K562 (cell line): ENCODE measurements around the gene FBXW2. TPM values are rescaled to one million over a fixed set of nuclear protein-coding genes. Genes with fewer than 3 reads are reported as not detected.

Source experiments
- ATAC-seq: fragments of 200-7000 bp; cut with Tn5 transposase; 3 replicates; pipeline ENCODE4 v1.9.1; 2020; ENCODE audit warnings: moderate library complexity
- BruUV-seq: library from RNA; stranded (reverse); fragments of 400-500 nt; replicated peaks from 2 replicates; lab custom pipeline; 2021; lab: Mats Ljungman, UMichigan
- CTCF ChIA-PET: fragments of 300-600 bp; formaldehyde crosslinking; extraction: SDS; loops from one replicate; lab custom pipeline; 2021; ENCODE audit warnings: low intra/inter-chr PET ratio; lab: Yijun Ruan, JAX
- POLR2A ChIA-PET: fragments of 300-600, 350-650 bp; sonication (Branson Sonifier 250); formaldehyde crosslinking; extraction: SDS; loops from one replicate; lab custom pipeline; 2021; ENCODE audit warnings: antibody characterized with exemption, inconsistent platforms; lab: Yijun Ruan, JAX
- DNase-seq, 4 experiments: peaks; one replicate each; pipeline versions ENCODE4 v3.0.0 to v3.0.0-alpha.2; 2011 to 2018; ENCODE audit warnings: low spot score in 3 of 4, mixed read lengths in 3 of 4; ENCODE audit errors: extremely low read depth in 1 of 4
- FAIRE-seq: peaks from 2 replicates; lab custom pipeline; 2011; peaks lifted over from hg19 to GRCh38; lab: Jason Lieb, UNC
- H2AFZ ChIP-seq: 2 replicates; pipeline ENCODE4 v1.6.0; 2011; ENCODE audit warnings: low read depth, low read length, control low read depth, inconsistent platforms
- H3K27ac ChIP-seq: fragments of 200-600 bp; 3 replicates; pipeline ENCODE4 v1.8.0; 2011; ENCODE audit warnings: low read depth, mild to moderate bottlenecking, control low read depth, inconsistent platforms, low read length, moderate library complexity, mixed read lengths; ENCODE audit errors: extremely low read depth
- H3K27me3 ChIP-seq, 2 experiments: fragments of 300-600 bp in 1 of 2; 2 replicates in 1 of 2; 3 replicates in 1 of 2; pipeline versions ENCODE4 v1.6.0 to v1.8.0; 2011; ENCODE audit warnings: inconsistent platforms in 2 of 2, low read length in 2 of 2, mild to moderate bottlenecking in 1 of 2, mixed read lengths in 1 of 2, moderate library complexity in 1 of 2; ENCODE audit not compliant: control insufficient read depth in 2 of 2, insufficient read depth in 2 of 2
- H3K36me3 ChIP-seq: fragments of 300-600 bp; 3 replicates; pipeline ENCODE4 v1.8.0; 2011; ENCODE audit warnings: mild to moderate bottlenecking, low read length, inconsistent platforms; ENCODE audit not compliant: control insufficient read depth, insufficient read depth
- H3K4me1 ChIP-seq, 2 experiments: fragments of 200-600 bp in 1 of 2; replicated peaks in 1 of 2; 2 replicates in 1 of 2; 3 replicates in 1 of 2; pipeline versions ENCODE4 v1.5.1 to v1.8.0; 2011; ENCODE audit warnings: inconsistent platforms in 2 of 2, low read length in 2 of 2, mild to moderate bottlenecking in 1 of 2, mixed read lengths in 1 of 2, moderate library complexity in 1 of 2; ENCODE audit not compliant: control insufficient read depth in 2 of 2, insufficient read depth in 2 of 2
- H3K4me2 ChIP-seq: 2 replicates; pipeline ENCODE4 v1.6.1; 2011; ENCODE audit warnings: low read length, control low read depth, inconsistent platforms, mixed read lengths; ENCODE audit not compliant: insufficient read depth
- H3K4me3 ChIP-seq: fragments of 200-600 bp; sonication (generic), shearing (Covaris generic); 2 replicates; pipeline ENCODE4 v1.5.1; 2016; ENCODE audit warnings: control low read depth, inconsistent platforms
- H3K79me2 ChIP-seq: fragments of 200-600 bp; 3 replicates; pipeline ENCODE4 v1.8.0; 2011; ENCODE audit warnings: low read length, inconsistent platforms; ENCODE audit not compliant: control insufficient read depth, insufficient read depth
- H3K9ac ChIP-seq, 2 experiments: 2 replicates each; pipeline versions ENCODE4 v1.6.0 to v1.6.1; 2011; ENCODE audit warnings: low read depth in 2 of 2, low read length in 2 of 2, control low read depth in 1 of 2, inconsistent platforms in 1 of 2, mild to moderate bottlenecking in 1 of 2, mixed read lengths in 1 of 2; ENCODE audit not compliant: insufficient read depth in 1 of 2
- H3K9me1 ChIP-seq: one replicate; pipeline ENCODE4 v1.6.0; 2011; ENCODE audit warnings: inconsistent platforms, mild to moderate bottlenecking, low read length, moderate library complexity; ENCODE audit not compliant: control insufficient read depth, insufficient read depth
- H3K9me3 ChIP-seq: replicated peaks from 2 replicates; pipeline ENCODE4 v1.5.1; 2011; ENCODE audit warnings: low read depth, low read length, inconsistent platforms; ENCODE audit not compliant: control insufficient read depth, insufficient read depth
- H4K20me1 ChIP-seq: replicated peaks from 2 replicates; pipeline ENCODE4 v1.6.1; 2011; ENCODE audit warnings: low read length, inconsistent platforms, mixed read lengths; ENCODE audit not compliant: control insufficient read depth, insufficient read depth
- E4F1 ChIP-seq: fragments of 250-450 bp; sonication (Bioruptor Pico); IDR thresholded peaks from 2 replicates; pipeline ENCODE4 v1.5.0; 2021; ENCODE audit warnings: mild to moderate bottlenecking, borderline replicate concordance
- MXI1 ChIP-seq: IDR thresholded peaks from 2 replicates; pipeline ENCODE4 v1.6.1; 2011; ENCODE audit warnings: low read depth, mild to moderate bottlenecking, improper control_type of control experiment, low read length
- STAG1 ChIP-seq: sonication (generic); formaldehyde crosslinking; IDR thresholded peaks from 2 replicates; pipeline ENCODE4 v1.5.0; 2020; ENCODE audit warnings: missing genetic modification reagents, borderline replicate concordance
- THAP7 ChIP-seq: fragments of 250-450 bp; sonication (Bioruptor Pico); IDR thresholded peaks from 2 replicates; pipeline ENCODE4 v1.5.0; 2021
- ZNF407 ChIP-seq: fragments of 450-650 bp; IDR thresholded peaks from 2 replicates; pipeline ENCODE4 v1.6.1; 2016; ENCODE audit warnings: low read depth
- in situ Hi-C: fragments of 300-500 bp; cut with MboI; formaldehyde crosslinking; loops from 4 replicates; pipeline ENCODE4 v1.15.0; 2018; ENCODE audit warnings: inconsistent platforms, mixed read lengths
- intact Hi-C: fragments of 100-400 bp; cut with micrococcal nuclease; formaldehyde crosslinking; loops from 2 replicates; pipeline ENCODE4 v1.14.2; 2022
- polyA plus RNA-seq, 8 experiments: library from polyadenylated mRNA; depleted of rRNA in 4 of 8; stranded (reverse) in 5 of 8; unstranded in 3 of 8; fragments of >200 nt; fragmentation: Nextera tagmentation in 2 of 8; fragmentation: Illumina TruSeq in 1 of 8; extraction: Ambion mirVana in 2 of 8; extraction: Trizol in 1 of 8; gene quantifications; 2 replicates each; pipeline versions ENCODE4 v1.2.1 to v1.2.3, GENCODE V29; 2011 to 2014; ENCODE audit warnings: inconsistent platforms in 1 of 8, missing spikeins in 1 of 8
- total RNA-seq, 7 experiments: library from RNA; depleted of rRNA in 6 of 7; stranded (reverse); fragments of >200 nt in 6 of 7; fragmentation: Illumina TruSeq in 2 of 7; extraction: Trizol in 2 of 7; gene quantifications; 2 replicates each; pipeline versions ENCODE4 v1.2.1 to v1.2.3, GENCODE V29; 2011 to 2021; ENCODE audit warnings: low replicate concordance in 1 of 7

Gene FBXW2
- total and polyA plus RNA-seq, 9 of the 15 experiments (the other 6 are each of a cell fraction or from before 2014, with no cell fraction given) = 2.5 to 57.8 (median 28.1) TPM

GRCh38 chr9:120779227-120779626 lies 14.0 kb downstream of the FBXW2 start:
- intact Hi-C loops = no loop called here
- H3K4me2 ChIP-seq = no peak overlapping the region
- TF ChIP-seq E4F1 (CRISPR knock-in tag) = no peak
- TF ChIP-seq STAG1 (CRISPR knock-in tag) = no peak
- no peak for TF ChIP-seq ZNF407
- TF ChIP-seq THAP7 = no peak
- no peak for TF ChIP-seq MXI1
- no peak overlapping the region for H3K4me3 ChIP-seq
- no TSS peak for BruUV-seq
- no peaks in the 10 kb centered on the region for H3K27me3 ChIP-seq
- no peaks in the 10 kb centered on the region for H3K9me3 ChIP-seq
- no peak overlapping the region for H3K9ac ChIP-seq
- CTCF ChIA-PET = no interaction called here
- no peaks in the 10 kb centered on the region for H3K9me1 ChIP-seq
- DNase-seq (no peak), ATAC-seq (no peak), FAIRE-seq (no peak)
- peaks cover 17 to 38% of the 10 kb centered on the region in 2 experiments; a peak in 3 of 5 replicates for H3K4me1 ChIP-seq
- H3K27ac ChIP-seq = no peak overlapping the region
- peaks cover 59% of the 10 kb centered on the region for H3K79me2 ChIP-seq
- peaks cover 82% of the 10 kb centered on the region for H3K36me3 ChIP-seq
- H4K20me1 ChIP-seq = no peaks in the 10 kb centered on the region
- in situ Hi-C loops = no loop called here
- no peak overlapping the region for H2AFZ ChIP-seq
- POLR2A ChIA-PET = interaction anchor here (0.6 to 3.3 kb wide), 5 partner anchors 8 to 14 kb away, joined by 3 to 19 read pairs (median 8); partner anchors contain the start of gene FBXW2
